Measurements from ENCODE around the gene TADA3.

DNA sequence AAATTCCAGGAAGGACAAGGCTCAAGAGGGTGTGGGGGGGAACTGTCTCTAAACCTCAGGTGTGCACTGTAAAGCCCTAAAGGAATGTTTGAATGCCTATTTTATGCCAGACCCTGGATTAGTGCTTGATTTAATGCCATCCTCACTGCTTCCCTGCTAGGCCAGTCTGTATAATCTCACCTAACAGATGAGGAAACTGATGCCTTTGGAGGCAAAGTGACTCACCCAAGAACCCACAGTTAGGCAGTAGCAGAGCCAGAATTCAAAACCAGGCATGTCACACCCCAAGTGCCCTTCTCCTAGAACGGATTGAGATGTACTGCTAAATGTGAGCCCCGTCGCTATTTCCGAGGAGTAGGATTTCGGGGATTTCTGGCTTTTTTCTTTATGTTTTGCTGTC is 30.4 kb downstream of the TADA3 start:
- TF ChIP-seq YY1 (IDR thresholded peaks at IDR 0.05; ENCODE audit: insufficient read depth, insufficient read length) = no peak
- no peak for TF ChIP-seq ZNF274 (IDR thresholded peaks at IDR 0.05; ENCODE audit: low read depth, low read length)
- no peak for TF ChIP-seq SUZ12 (IDR thresholded peaks at IDR 0.05; ENCODE audit: extremely low read depth, insufficient read depth, insufficient read length)
